ENCODE measurements around the gene HJV.

HJV gene

GRCh38 chr1:145972580-145972979, 49.0 kb downstream of the HJV start:
- TF ChIP-seq TAF1 (IDR thresholded peaks at IDR 0.05; ENCODE audit: borderline replicate concordance, insufficient read depth, low read length) (no peak), FOXP2 (optimal IDR thresholded peaks at IDR 0.05; ENCODE audit: borderline replicate concordance, extremely low read depth, extremely low read length, insufficient read depth) (no peak), POLR2AphosphoS5 (IDR thresholded peaks at IDR 0.05; ENCODE audit: low read depth, low read length) (no peak), REST (IDR thresholded peaks at IDR 0.05; ENCODE audit: insufficient read depth in 1 of 2, low read depth in 2 of 2, low read length in 2 of 2) (no peak), SIN3A (IDR thresholded peaks at IDR 0.05; ENCODE audit: borderline replicate concordance, insufficient read depth, low read length) (no peak)

All from PFSK-1 (cell line).